Measurements from ENCODE around the gene POU2AF2.

POU2AF2 gene

DNA sequence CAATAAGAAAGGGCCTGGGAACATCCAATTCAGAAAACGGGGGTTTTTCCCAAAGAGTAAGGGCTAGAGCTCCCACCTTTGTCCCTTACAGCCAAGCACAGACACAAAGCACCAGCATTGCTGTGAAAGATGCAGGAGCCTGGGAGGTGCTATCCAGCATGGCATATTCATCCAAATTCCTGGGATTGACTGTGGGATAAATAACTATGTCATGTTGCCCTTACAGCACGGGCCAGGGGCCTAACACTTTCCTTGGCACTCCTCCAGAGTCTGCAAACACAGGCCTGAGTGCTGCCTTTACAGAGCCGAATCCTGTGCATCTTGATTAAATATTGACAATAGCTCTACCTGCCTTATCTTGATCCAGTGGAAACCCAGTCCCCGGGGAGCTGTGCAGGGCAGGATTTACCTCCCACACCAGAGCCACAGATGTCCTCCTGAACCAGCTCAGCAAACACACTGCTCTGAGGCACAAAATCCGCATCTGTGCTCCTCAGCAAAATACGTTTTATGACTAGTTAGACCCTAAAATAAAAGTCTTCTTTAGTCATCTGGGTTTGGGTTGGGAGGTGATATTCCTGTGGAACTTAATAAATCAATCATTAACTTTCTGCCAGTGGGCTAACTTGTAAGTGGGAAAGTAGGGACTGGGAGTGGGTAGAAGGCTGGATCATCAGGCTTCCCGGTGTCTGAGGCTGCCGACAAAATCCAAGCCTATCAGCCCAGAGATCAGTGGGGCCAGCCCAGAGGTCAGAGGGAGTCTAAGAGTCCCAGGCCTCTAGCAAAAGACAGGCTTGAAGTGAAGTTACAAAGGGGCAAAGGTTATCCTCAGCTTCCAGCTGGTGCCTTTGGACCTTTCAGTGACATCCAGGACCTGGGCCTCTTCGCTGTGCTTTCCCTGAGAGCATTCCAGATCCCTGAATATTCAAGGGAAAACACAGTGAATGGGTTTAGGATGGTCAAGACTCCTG lies 89.3 kb downstream of the POU2AF2 start:
- no peak for TF ChIP-seq REST (IDR thresholded peaks at IDR 0.05; ENCODE audit: insufficient replicate concordance, low read depth)
- no peak for TF ChIP-seq CTCF (IDR thresholded peaks at IDR 0.05; ENCODE audit: insufficient read depth, low read length)
- no peak for TF ChIP-seq GABPA (IDR thresholded peaks at IDR 0.05; ENCODE audit: low read depth)
- no peak for TF ChIP-seq POLR2AphosphoS5 (IDR thresholded peaks at IDR 0.05; ENCODE audit: low read depth)
- no peak for TF ChIP-seq SPI1 (IDR thresholded peaks at IDR 0.05; ENCODE audit: borderline replicate concordance, low read depth)
- no peaks in the 10 kb centered on the region for H3K27me3 ChIP-seq (ENCODE audit: insufficient read depth, poor library complexity, severe bottlenecking)
- H3K4me3 ChIP-seq (replicated peaks; ENCODE audit: insufficient read depth, low read length), result no peak overlapping the region
- H3K27ac ChIP-seq (replicated peaks), result no peak overlapping the region
- DNase-seq (ENCODE audit: low read depth in 1 of 2, low spot score in 1 of 2), result no peak

GRCh38 chr11:111335549-111335948 lies 90.0 kb downstream of the POU2AF2 start:
- TF ChIP-seq SPI1 (IDR thresholded peaks at IDR 0.05; ENCODE audit: borderline replicate concordance, low read depth) (no peak), CTCF (IDR thresholded peaks at IDR 0.05; ENCODE audit: insufficient read depth, low read length) (no peak), POLR2AphosphoS5 (IDR thresholded peaks at IDR 0.05; ENCODE audit: low read depth) (no peak), GABPA (IDR thresholded peaks at IDR 0.05; ENCODE audit: low read depth) (no peak), REST (IDR thresholded peaks at IDR 0.05; ENCODE audit: insufficient replicate concordance, low read depth) (no peak)
- DNase-seq (ENCODE audit: low read depth in 1 of 2, low spot score in 1 of 2), result no peak
- H3K27ac ChIP-seq (replicated peaks), result no peak overlapping the region
- H3K4me3 ChIP-seq (replicated peaks; ENCODE audit: insufficient read depth, low read length), result no peak overlapping the region
- no peaks in the 10 kb centered on the region for H3K27me3 ChIP-seq (ENCODE audit: insufficient read depth, poor library complexity, severe bottlenecking)

Measured in HL-60 (cell line).